ENCODE measurements around the gene PCNX2. TPM values are rescaled to one million over a fixed set of nuclear protein-coding genes. Genes with fewer than 3 reads are reported as not detected.

The PCNX2 gene
- total RNA-seq, 1 experiment from 2014 or later: 50.8 TPM

DNA sequence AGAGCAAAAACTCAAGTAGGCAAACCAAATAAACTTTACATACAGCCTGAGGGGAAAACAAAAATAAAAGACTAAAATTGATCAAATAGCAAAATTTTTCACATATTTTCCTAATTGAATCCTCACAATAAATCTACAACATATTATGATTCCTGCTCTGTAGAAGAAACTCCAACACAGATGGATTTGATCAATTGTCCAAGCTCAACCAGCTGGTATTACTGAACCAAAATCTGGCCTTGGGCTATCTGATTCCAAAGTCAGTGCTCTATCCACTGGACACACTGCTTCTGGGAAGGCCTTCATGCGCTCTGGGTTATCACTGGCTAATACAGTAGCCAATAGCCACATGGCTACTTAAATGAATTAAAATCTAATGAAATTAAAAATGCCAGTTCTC, 39.3 kb downstream of the PCNX2 start:
- H3K36me3 Mint-ChIP-seq: peaks cover 51% of the 10 kb centered on the region
- H3K27ac Mint-ChIP-seq: 0 out of 2 replicates have a peak overlapping the region, but pooled peaks have one; percentile 1
- ChIA-PET CTCF (no interaction called here), POLR2A (no interaction called here)
- no peak for ATAC-seq
- no peak for DNase-seq (ENCODE audit: low spot score)
- no peaks in the 10 kb centered on the region for H3K9me3 Mint-ChIP-seq
- no peak overlapping the region for H3K4me3 Mint-ChIP-seq
- peaks cover 36% of the 10 kb centered on the region for H3K4me1 Mint-ChIP-seq
- TF ChIP-seq, protein P1, sequence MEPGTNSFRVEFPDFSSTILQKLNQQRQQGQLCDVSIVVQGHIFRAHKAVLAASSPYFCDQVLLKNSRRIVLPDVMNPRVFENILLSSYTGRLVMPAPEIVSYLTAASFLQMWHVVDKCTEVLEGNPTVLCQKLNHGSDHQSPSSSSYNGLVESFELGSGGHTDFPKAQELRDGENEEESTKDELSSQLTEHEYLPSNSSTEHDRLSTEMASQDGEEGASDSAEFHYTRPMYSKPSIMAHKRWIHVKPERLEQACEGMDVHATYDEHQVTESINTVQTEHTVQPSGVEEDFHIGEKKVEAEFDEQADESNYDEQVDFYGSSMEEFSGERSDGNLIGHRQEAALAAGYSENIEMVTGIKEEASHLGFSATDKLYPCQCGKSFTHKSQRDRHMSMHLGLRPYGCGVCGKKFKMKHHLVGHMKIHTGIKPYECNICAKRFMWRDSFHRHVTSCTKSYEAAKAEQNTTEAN (CRISPR knock-in tag; IDR thresholded peaks at IDR 0.05): no peak
- TF ChIP-seq, protein P2, sequence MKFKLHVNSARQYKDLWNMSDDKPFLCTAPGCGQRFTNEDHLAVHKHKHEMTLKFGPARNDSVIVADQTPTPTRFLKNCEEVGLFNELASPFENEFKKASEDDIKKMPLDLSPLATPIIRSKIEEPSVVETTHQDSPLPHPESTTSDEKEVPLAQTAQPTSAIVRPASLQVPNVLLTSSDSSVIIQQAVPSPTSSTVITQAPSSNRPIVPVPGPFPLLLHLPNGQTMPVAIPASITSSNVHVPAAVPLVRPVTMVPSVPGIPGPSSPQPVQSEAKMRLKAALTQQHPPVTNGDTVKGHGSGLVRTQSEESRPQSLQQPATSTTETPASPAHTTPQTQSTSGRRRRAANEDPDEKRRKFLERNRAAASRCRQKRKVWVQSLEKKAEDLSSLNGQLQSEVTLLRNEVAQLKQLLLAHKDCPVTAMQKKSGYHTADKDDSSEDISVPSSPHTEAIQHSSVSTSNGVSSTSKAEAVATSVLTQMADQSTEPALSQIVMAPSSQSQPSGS (CRISPR knock-in tag; IDR thresholded peaks at IDR 0.05; ENCODE audit: borderline replicate concordance, low read depth): no peak
- TF ChIP-seq, protein P3, sequence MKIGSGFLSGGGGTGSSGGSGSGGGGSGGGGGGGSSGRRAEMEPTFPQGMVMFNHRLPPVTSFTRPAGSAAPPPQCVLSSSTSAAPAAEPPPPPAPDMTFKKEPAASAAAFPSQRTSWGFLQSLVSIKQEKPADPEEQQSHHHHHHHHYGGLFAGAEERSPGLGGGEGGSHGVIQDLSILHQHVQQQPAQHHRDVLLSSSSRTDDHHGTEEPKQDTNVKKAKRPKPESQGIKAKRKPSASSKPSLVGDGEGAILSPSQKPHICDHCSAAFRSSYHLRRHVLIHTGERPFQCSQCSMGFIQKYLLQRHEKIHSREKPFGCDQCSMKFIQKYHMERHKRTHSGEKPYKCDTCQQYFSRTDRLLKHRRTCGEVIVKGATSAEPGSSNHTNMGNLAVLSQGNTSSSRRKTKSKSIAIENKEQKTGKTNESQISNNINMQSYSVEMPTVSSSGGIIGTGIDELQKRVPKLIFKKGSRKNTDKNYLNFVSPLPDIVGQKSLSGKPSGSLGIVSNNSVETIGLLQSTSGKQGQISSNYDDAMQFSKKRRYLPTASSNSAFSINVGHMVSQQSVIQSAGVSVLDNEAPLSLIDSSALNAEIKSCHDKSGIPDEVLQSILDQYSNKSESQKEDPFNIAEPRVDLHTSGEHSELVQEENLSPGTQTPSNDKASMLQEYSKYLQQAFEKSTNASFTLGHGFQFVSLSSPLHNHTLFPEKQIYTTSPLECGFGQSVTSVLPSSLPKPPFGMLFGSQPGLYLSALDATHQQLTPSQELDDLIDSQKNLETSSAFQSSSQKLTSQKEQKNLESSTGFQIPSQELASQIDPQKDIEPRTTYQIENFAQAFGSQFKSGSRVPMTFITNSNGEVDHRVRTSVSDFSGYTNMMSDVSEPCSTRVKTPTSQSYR (CRISPR knock-in tag; IDR thresholded peaks at IDR 0.05): no peak
- TF ChIP-seq ZNF232 (CRISPR knock-in tag; IDR thresholded peaks at IDR 0.05): no peak
- no peak for TF ChIP-seq EMX1 (CRISPR knock-in tag; IDR thresholded peaks at IDR 0.05)
- no peak for TF ChIP-seq SP1 (CRISPR knock-in tag; conservative IDR thresholded peaks at IDR 0.05)
- TF ChIP-seq NR1H2 (CRISPR knock-in tag; IDR thresholded peaks at IDR 0.05): no peak
- TF ChIP-seq, protein P4, sequence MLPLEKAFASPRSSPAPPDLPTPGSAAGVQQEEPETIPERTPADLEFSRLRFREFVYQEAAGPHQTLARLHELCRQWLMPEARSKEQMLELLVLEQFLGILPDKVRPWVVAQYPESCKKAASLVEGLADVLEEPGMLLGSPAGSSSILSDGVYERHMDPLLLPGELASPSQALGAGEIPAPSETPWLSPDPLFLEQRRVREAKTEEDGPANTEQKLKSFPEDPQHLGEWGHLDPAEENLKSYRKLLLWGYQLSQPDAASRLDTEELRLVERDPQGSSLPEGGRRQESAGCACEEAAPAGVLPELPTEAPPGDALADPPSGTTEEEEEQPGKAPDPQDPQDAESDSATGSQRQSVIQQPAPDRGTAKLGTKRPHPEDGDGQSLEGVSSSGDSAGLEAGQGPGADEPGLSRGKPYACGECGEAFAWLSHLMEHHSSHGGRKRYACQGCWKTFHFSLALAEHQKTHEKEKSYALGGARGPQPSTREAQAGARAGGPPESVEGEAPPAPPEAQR (CRISPR knock-in tag; IDR thresholded peaks at IDR 0.05): no peak
- no peak for TF ChIP-seq SOX15 (CRISPR knock-in tag; IDR thresholded peaks at IDR 0.05)
- TF ChIP-seq ZNF263 (CRISPR knock-in tag; IDR thresholded peaks at IDR 0.05; ENCODE audit: low read depth): no peak
- no peak for TF ChIP-seq ZNF671 (CRISPR knock-in tag; IDR thresholded peaks at IDR 0.05)
- no peaks in the 10 kb centered on the region for H3K27me3 Mint-ChIP-seq (ENCODE audit: low read depth)

DNA sequence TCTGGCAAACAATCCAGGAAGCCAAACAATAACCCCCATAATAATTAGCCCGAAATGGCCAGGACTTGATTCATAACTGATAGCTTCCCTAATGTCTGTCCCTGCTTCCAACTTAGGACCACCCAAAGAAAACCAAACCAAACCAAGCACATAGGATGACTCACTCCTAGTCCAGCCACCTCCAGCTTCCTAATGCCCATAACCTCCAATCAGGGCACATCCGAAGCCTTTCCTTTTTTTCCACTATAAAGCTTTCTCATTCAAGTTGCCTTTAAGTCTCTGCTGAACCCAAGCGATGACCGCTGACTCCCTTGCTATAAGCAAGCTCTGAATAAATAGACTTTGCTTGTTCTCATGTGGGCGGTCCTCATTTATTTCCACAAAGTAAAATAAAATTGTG, 40.4 kb downstream of the PCNX2 start:
- Mint-ChIP-seq H3K4me1 (peaks cover 39% of the 10 kb centered on the region), H3K27ac (0 out of 2 replicates have a peak overlapping the region, but pooled peaks have one; percentile 51), H3K36me3 (peaks cover 52% of the 10 kb centered on the region), H3K4me3 (no peak overlapping the region), H3K27me3 (ENCODE audit: low read depth) (no peaks in the 10 kb centered on the region), H3K9me3 (no peaks in the 10 kb centered on the region)
- TF ChIP-seq NFYB (CRISPR knock-in tag; conservative IDR thresholded peaks at IDR 0.05; ENCODE audit: low read depth) (no peak), SMAD3 (CRISPR knock-in tag; IDR thresholded peaks at IDR 0.05; ENCODE audit: borderline replicate concordance) (no peak), ZNF219 (CRISPR knock-in tag; IDR thresholded peaks at IDR 0.05; ENCODE audit: borderline replicate concordance) (no peak), ZNF263 (CRISPR knock-in tag; IDR thresholded peaks at IDR 0.05; ENCODE audit: low read depth) (no peak), ZNF232 (CRISPR knock-in tag; IDR thresholded peaks at IDR 0.05) (no peak), JUN (CRISPR knock-in tag; IDR thresholded peaks at IDR 0.05) (no peak), SMAD4 (CRISPR knock-in tag; IDR thresholded peaks at IDR 0.05) (no peak), NR2C2 (CRISPR knock-in tag; IDR thresholded peaks at IDR 0.05) (no peak)
- CTCF ChIA-PET: no interaction called here
- DNase-seq (ENCODE audit: low spot score): no peak
- ATAC-seq: no peak; the same call in 1 of the 2 replicates
- POLR2A ChIA-PET: no interaction called here

DNA sequence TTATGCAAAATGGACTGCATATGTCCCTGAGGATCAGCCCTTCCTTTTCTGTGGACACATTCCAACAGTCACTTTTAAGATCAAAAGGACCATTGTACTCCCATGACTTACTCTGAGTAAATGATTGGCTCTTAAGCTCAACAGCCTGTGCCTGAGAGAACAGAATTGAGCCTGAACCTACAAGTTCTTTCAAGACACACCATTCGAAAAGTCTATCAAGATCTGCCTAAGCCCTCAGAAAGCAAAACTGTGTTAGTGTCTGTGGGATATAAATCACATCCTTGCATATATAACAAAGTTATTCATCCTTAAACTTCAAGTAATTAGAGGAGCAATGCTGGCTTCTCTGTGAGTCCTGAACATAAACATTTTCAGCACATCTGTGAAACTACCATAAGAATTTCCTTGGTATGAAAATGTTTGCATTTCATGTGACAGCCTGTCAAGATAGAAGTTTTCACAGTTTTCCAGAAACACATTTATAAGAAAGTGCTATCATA, 41.6 kb downstream of the PCNX2 start:
- ATAC-seq (no peak), DNase-seq (ENCODE audit: low spot score) (no peak)
- no peaks in the 10 kb centered on the region for H3K27me3 Mint-ChIP-seq (ENCODE audit: low read depth)
- no peaks in the 10 kb centered on the region for H3K9me3 Mint-ChIP-seq
- H3K4me1 Mint-ChIP-seq: peaks cover 39% of the 10 kb centered on the region
- ChIA-PET POLR2A (no interaction called here), CTCF (no interaction called here)
- peaks cover 56% of the 10 kb centered on the region for H3K36me3 Mint-ChIP-seq
- 0 out of 2 replicates have a peak overlapping the region, but pooled peaks have one; percentile 54 for H3K27ac Mint-ChIP-seq
- no peak overlapping the region for H3K4me3 Mint-ChIP-seq
- no peak for TF ChIP-seq ZNF219 (CRISPR knock-in tag; IDR thresholded peaks at IDR 0.05; ENCODE audit: borderline replicate concordance)
- TF ChIP-seq IRF2 (CRISPR knock-in tag; IDR thresholded peaks at IDR 0.05; ENCODE audit: borderline replicate concordance, low read depth): no peak
- TF ChIP-seq ZNF232 (CRISPR knock-in tag; IDR thresholded peaks at IDR 0.05): no peak
- no peak for TF ChIP-seq CREM (CRISPR knock-in tag; IDR thresholded peaks at IDR 0.05)
- TF ChIP-seq, protein P5, sequence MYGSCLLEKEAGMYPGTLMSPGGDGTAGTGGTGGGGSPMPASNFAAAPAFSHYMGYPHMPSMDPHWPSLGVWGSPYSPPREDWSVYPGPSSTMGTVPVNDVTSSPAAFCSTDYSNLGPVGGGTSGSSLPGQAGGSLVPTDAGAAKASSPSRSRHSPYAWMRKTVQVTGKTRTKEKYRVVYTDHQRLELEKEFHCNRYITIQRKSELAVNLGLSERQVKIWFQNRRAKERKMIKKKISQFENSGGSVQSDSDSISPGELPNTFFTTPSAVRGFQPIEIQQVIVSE (CRISPR knock-in tag; IDR thresholded peaks at IDR 0.05; ENCODE audit: borderline replicate concordance): no peak
- TF ChIP-seq, protein P6, sequence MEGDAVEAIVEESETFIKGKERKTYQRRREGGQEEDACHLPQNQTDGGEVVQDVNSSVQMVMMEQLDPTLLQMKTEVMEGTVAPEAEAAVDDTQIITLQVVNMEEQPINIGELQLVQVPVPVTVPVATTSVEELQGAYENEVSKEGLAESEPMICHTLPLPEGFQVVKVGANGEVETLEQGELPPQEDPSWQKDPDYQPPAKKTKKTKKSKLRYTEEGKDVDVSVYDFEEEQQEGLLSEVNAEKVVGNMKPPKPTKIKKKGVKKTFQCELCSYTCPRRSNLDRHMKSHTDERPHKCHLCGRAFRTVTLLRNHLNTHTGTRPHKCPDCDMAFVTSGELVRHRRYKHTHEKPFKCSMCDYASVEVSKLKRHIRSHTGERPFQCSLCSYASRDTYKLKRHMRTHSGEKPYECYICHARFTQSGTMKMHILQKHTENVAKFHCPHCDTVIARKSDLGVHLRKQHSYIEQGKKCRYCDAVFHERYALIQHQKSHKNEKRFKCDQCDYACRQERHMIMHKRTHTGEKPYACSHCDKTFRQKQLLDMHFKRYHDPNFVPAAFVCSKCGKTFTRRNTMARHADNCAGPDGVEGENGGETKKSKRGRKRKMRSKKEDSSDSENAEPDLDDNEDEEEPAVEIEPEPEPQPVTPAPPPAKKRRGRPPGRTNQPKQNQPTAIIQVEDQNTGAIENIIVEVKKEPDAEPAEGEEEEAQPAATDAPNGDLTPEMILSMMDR (IDR thresholded peaks at IDR 0.05): no peak
- TF ChIP-seq, protein P7, sequence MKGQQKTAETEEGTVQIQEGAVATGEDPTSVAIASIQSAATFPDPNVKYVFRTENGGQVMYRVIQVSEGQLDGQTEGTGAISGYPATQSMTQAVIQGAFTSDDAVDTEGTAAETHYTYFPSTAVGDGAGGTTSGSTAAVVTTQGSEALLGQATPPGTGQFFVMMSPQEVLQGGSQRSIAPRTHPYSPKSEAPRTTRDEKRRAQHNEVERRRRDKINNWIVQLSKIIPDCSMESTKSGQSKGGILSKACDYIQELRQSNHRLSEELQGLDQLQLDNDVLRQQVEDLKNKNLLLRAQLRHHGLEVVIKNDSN (CRISPR knock-in tag; IDR thresholded peaks at IDR 0.05): no peak

Measured in WTC11 (cell line).